HG03575 (cell line): ENCODE data around the gene OPCML.

Source experiments
- ATAC-seq: cut with Tn5 transposase; IDR thresholded peaks from one replicate; pipeline ENCODE4 v1.9.1; 2021; ENCODE audit not compliant: unreplicated experiment, insufficient number of reproducible peaks, low FRiP score; ENCODE audit errors: extremely low read depth

The OPCML gene

GRCh38 chr11:132848336-132848735, 684.0 kb downstream of the OPCML start:
- no peak for ATAC-seq

DNA sequence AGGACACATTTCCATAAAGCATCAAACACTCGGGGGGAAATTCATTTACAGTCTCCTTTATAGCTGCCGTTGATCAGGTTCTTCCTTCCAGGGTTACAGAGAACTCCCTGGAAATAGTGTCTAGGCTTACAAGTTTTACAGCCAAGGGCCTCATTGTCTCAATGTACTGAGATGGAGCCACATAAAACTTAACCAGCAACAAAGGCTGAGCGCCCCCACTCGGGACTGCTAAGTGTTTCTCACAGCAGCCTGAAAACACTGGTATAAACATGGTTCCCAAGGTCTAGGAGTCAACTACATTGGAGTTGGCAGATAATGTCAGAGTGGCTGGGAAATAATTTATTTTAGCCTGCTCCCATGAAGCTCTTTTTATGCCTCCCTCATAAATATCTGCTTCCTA, 686.2 kb downstream of the OPCML start:
- no peak for ATAC-seq

DNA sequence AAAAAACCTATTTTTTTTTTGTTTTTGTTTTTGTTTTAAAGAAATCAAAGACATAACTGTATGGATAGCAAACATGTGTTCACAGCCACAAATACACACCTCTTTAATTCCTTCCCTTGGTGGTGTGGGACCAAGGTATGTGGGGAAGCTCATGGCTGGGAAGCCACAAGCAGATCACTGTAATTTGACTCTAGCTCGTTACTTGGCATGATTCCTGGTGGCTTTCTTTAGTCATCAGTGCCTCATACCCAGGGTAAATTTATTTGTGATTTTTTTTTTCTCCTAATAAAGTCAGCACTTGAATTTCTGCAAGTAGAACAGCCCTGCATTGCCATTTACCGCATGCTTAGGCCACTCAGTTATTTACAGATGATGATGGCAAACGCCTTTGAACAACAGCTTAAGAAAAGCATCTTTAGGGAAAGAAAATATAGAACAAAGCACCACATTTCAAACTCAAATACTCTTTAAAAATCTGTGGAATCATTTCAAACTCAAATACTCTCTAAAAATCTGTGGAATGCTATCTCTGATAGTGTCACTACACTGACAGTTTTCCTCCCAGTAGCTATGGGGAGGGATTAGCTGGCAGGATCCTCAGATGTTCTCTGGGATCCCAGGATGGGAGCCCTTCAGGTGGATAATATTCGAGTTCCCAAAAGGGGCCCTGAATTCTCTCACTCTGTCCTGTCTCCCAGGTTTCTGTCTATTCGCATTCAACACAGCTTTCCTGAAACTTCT, 687.2 kb downstream of the OPCML start:
- no peak for ATAC-seq

DNA sequence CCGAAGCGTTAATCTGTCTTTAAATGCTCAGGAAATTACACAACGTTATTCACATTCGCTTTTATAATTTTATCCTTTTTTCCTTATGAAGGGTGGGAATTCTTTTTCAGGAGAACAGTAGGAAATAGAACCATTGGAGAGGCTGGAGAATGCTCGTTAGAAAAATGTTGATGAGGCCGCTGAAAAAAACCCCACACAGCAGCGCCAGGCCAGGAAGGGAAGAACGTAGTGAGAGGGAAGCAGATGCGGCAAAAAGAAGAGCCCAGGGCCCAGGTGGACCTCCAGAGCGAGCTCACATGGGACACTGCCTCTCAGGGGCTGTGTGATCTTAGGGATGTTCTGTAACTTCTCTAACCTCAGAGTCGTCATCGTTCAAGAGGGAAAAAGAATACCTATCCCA, 691.6 kb downstream of the OPCML start:
- ATAC-seq, result no peak

GRCh38 chr11:132840191-132840590, 692.1 kb downstream of the OPCML start:
- ATAC-seq, result no peak

DNA sequence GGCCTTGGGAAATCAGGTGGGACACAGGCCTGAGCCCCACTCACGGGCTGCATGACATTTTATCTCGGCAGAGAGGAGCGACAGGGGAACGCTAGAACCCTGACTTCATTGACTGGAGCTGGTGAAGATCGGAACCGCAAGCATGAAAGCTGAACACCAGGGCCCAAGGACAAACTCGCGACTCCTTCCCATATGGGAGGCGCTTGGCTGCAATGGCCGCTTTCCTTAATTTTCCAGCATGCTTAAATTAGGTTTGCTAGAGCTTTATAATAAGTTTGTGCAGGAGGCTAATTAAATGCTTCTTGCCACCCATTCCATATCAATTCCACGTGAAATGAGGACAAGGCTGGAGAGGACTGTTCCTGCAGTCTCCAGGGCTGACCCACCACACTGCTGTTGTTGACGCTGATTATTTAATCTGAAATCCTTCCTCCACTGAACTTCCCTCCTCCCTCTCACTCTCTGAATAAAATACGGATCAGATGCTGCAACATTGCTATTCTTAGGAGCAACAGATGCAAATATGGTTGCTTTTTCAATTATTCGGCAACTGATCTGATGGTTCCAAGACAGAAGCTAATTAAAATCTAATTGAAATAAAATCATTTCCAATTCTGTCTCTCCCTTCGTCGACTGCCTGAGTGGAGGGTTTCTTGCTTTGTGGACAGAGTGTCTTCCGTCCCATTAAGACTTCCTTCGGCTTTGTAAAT, 692.9 kb downstream of the OPCML start:
- ATAC-seq, result no peak

GRCh38 chr11:132838627-132839026, 693.7 kb downstream of the OPCML start:
- no peak for ATAC-seq

- ATAC-seq, result no peak
These were observed 701.0 kb downstream of the OPCML start for GRCh38 chr11:132831272-132831671.

GRCh38 chr11:132824642-132825041, 707.7 kb downstream of the OPCML start:
- no peak for ATAC-seq

DNA sequence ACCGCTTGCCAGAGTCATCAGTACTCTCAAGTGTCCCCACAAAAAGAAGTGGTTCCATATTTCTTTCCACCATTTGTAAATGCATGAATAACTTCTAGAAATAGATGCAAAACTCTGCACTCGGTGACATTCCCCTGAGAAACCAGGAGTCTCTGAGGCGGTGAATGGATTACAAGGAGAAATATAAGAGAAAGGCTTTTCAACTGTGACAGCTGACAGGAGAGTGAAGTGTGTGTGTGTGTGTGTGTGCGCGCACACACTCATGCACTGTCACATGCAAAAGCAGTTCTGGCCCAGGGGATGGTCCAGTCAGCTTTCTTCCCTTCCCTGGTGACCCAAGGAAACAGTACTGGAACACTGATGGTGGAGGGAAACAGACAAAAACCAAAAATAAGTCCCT, 710.0 kb downstream of the OPCML start:
- ATAC-seq, result no peak

DNA sequence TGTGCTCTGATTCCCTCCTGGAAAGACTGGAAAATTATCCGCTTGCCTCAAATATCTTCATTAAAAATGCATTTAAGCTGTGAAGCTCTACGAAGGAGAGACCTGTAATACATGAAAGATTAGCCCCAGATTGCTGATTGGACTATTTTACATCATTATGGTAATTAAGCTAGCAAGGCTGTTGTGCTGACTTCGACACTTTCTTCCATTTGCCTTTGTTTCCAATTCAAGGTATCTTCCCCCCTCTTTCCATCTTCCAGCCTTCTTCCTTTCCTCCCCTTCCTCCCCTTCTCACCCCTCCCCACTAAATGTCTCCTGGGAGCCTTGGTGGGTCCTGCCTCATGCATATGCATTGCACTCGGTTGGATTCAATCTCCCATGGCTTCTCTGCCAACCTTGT, 710.8 kb downstream of the OPCML start:
- no peak for ATAC-seq

DNA sequence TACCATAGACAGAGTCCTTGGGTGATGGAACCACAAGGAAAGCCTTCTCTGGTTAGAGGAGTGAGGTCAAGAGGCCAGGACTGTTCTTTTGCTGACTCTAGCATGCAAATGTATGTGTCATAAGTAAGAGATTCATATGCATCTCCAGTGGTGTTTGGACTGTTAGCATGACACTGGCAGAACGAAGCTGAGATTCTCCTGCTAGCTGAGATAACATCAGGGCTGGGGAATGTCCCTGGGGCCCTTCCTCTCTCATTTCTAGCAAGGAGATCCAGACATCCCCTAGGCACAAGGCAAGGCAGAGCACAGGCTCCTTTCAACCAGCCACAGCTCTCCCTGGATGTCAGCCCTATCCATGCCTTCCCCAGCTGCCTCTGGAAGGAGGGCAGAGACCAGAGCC, 711.3 kb downstream of the OPCML start:
- ATAC-seq, result no peak

GRCh38 chr11:132818951-132819350, 713.4 kb downstream of the OPCML start:
- ATAC-seq, result no peak

DNA sequence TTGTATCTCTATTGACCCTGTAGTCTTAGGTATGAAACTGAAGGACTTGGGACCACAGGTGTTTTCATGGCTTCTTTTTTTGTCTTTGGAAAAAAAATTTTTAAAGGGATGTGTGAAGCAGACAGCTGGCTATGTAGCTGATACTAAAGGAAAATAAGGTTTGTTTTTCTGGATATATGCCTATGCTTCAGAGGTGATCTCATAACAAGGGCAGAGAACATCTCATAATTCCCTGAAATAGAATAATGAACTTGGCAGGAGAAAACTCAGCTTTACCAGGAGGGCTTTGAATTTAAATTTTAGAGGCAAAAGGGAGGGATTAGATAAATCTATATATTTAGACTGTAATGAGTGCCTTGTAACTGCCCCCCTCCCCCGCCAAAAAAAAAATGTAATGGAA, 714.9 kb downstream of the OPCML start:
- ATAC-seq, result no peak

DNA sequence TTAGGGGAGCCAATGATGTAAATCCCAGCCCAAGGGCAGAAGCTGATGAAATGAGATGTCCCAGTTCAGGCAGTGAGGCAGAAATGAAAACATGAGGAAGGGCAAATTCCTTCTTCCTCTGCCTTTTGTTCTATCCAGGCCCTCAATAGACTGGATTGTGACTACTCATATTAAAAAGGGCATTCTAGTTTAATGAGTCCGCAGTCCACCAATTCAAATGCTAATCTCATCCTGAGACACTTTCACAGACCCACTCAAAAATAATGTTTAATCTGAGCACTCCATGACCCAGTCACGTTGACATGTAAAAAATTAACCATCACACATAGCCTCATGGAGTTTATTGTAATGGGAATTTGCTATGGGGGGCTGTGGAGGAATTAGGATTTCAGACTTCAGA, 717.9 kb downstream of the OPCML start:
- ATAC-seq, result no peak

DNA sequence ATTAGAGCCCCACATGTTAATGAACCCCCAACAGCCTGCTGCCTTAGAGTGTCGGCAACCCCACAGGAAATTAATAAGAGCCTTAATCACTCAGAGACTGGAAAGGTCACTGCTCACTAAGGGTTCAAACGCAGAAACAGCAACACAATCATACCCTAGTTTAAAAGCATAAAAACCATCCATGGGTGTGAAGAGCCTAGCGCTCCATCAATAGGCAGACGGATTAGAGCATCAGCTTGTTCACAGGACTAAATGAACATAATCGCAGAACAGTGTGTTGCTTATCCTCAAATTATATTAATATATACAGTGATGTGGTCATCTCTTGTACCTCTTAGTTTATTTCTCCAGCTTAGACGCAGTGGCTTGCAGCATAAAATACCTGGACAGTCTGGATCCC, 720.7 kb downstream of the OPCML start:
- no peak for ATAC-seq

- no peak for ATAC-seq
These were observed 723.2 kb downstream of the OPCML start for GRCh38 chr11:132809070-132809469.

GRCh38 chr11:132804258-132804657, 728.0 kb downstream of the OPCML start:
- no peak for ATAC-seq

GRCh38 chr11:132803436-132803835, 728.9 kb downstream of the OPCML start:
- no peak for ATAC-seq

- ATAC-seq, result no peak
These were observed 729.4 kb downstream of the OPCML start for GRCh38 chr11:132802947-132803346.

- ATAC-seq, result no peak
These were observed 738.5 kb downstream of the OPCML start for GRCh38 chr11:132793831-132794230.
